ENCODE measurements around the gene RPL27A.

The RPL27A gene

DNA sequence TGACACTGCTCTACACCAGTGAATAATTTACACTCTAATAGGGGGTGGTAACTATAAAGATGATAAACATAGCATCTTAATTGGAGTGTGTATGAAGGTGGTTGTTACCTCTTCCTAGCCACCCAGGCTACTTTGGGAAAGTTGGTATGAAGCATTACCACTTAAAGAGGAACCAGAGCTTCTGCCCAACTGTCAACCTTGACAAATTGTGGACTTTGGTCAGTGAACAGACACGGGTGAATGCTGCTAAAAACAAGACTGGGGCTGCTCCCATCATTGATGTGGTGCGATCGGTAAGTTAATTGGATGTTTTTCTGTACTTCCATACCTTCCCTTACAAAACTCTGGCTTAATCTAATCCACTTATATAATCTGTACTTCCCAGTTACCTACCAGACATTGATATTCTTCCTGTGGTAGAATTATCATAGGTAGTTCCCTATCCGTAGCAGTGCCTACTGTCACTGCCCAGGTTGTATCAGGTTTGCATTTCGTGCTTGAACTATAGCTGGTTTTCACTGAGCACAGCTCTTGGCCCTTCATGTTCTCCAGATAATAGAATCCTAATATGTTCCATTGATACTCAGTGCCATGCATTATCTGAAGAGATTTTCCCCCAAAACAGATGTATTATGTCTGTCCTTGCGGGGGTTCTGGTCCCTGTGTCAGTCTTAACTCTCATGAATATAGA lies 2.2 kb downstream of the RPL27A start:
- no peak overlapping the region for H2AFZ ChIP-seq (ENCODE audit: low read depth, low read length)

DNA sequence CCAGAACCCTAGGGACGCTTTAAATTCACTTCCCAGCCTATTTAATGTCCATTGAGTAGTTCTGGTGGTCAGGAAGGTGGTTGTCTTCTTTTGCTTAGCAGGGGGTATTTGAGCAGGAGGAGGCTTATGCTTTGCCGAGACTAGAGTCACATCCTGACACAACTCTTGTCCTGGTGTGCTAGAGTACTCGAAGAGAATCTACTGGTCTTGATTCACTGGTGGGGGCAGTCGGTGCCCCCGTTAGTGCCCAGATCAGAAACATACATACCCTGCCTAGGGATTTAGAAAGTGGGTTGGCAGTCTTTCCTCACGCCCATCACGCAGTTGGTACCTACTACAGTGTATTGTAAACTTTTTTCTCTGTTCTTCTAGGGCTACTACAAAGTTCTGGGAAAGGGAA lies 2.7 kb downstream of the RPL27A start:
- H3K4me3 ChIP-seq (ENCODE audit: low read length), result no peak overlapping the region
- H3K4me1 ChIP-seq (ENCODE audit: insufficient read depth, low read length), result peaks cover 39% of the 10 kb centered on the region
- H3K36me3 ChIP-seq (ENCODE audit: insufficient read depth, low read length), result peaks cover 35% of the 10 kb centered on the region

More for the DNA sequence above, 2.2 kb downstream of the RPL27A start:
- H3K27me3 ChIP-seq (ENCODE audit: insufficient read depth, low read length), result no peaks in the 10 kb centered on the region
- peaks cover 35% of the 10 kb centered on the region for H3K36me3 ChIP-seq (ENCODE audit: insufficient read depth, low read length)
- no peaks in the 10 kb centered on the region for H3K9me3 ChIP-seq (ENCODE audit: low read length)
- peaks cover 37% of the 10 kb centered on the region for H3K4me1 ChIP-seq (ENCODE audit: insufficient read depth, low read length)
- H3K4me3 ChIP-seq (ENCODE audit: low read length), result no peak overlapping the region

DNA sequence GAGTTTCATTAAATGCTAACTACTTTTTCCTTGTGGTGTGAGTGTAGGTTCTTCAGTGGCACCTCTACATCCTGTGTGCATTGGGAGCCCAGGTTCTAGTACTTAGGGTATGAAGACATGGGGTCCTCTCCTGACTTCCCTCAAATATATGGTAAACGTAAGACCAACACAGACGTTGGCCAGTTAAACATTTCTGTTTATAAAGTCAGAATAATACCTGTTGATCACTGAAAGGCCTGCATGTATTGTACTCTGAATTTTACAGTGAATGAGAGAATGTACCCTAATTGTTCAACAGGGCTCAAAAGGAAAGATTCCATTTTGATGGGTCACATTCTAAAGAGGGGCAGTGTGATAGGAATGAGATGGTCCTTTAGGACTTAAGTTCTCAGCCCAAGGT lies 3.2 kb downstream of the RPL27A start:
- Histone ChIP-seq H2AFZ (ENCODE audit: low read depth, low read length) (no peak overlapping the region), H3K4me1 (ENCODE audit: insufficient read depth, low read length) (peaks cover 39% of the 10 kb centered on the region), H3K4me3 (ENCODE audit: low read length) (no peak overlapping the region), H3K9me3 (ENCODE audit: low read length) (no peaks in the 10 kb centered on the region), H3K36me3 (ENCODE audit: insufficient read depth, low read length) (peaks cover 38% of the 10 kb centered on the region), H3K27me3 (ENCODE audit: insufficient read depth, low read length) (no peaks in the 10 kb centered on the region)

More for the DNA sequence above, 2.7 kb downstream of the RPL27A start:
- Histone ChIP-seq H2AFZ (ENCODE audit: low read depth, low read length) (no peak overlapping the region), H3K9me3 (ENCODE audit: low read length) (no peaks in the 10 kb centered on the region), H3K27me3 (ENCODE audit: insufficient read depth, low read length) (no peaks in the 10 kb centered on the region)

DNA sequence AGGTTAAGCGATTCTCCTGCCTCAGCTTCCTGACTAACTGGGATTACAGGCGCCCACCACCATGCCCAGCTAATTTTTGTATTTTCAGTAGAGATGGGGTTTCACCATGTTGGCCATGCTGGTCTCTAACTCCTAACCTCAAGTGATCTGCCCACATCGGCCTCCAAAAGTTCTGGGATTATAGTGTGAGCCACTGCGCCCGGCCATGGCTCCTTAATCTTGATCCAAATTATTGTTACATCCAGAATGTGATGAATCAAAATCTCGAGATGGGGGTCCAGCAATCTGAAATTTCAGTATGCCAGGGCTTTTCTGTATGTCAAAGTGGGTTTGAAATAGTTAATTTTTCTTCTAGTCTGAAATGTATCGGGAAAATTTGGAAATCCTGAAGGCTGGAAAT lies 3.7 kb downstream of the RPL27A start:
- no peaks in the 10 kb centered on the region for H3K27me3 ChIP-seq (ENCODE audit: insufficient read depth, low read length)
- H3K9me3 ChIP-seq (ENCODE audit: low read length), result no peaks in the 10 kb centered on the region
- H3K4me3 ChIP-seq (ENCODE audit: low read length), result no peak overlapping the region
- peaks cover 40% of the 10 kb centered on the region for H3K36me3 ChIP-seq (ENCODE audit: insufficient read depth, low read length)
- H2AFZ ChIP-seq (ENCODE audit: low read depth, low read length), result no peak overlapping the region
- peaks cover 39% of the 10 kb centered on the region for H3K4me1 ChIP-seq (ENCODE audit: insufficient read depth, low read length)

DNA sequence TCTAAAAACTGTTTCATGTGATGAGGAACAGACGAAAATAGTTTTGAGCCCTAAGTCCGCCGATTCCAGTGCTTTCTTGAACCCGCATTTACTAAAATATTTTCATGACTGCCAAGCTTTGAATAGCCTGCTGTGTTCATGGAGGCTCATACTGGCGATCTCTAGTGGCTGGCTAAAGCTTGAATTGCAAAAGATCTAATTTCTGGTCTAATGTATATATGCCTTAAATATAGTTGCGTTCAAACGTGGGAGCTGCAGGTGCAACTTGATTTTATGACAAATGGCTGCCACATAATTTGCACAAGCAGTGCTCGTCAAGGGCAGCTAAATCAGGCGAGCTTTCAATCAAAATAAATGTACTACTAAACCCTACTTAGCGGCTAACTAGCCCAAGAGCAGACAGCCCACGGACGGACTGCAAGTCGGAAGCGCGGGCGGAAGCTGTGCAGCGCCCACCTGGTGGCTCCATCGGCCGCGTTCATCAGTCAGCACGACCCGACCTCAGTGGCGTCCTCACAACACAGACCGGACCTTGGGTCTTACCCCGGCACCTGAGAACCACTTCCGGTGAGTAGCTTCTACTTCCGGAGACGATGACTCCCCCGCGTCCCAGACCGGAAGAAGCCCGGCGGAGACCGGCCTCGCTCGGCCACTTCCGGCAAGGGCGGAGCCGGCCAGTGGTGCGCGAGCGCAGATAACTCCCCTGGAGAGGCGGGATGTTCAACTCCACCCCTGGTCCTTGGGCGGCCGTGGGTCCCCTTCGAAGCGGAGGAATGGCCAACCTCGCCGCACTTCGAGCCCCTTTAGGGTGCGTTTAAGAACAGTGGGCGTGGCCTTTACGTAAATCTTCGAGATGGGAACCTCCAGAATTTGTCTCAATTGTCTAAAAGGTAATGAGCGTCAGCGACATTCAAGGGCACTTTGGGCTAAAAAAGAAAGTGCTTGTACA lies 6.1 kb downstream of the RPL27A start:
- Histone ChIP-seq H3K9me3 (ENCODE audit: low read length) (no peaks in the 10 kb centered on the region), H3K36me3 (ENCODE audit: insufficient read depth, low read length) (peaks cover 55% of the 10 kb centered on the region), H3K4me3 (ENCODE audit: low read length) (peak overlapping the region; percentile 53), H2AFZ (ENCODE audit: low read depth, low read length) (no peak overlapping the region), H3K4me1 (ENCODE audit: insufficient read depth, low read length) (peaks cover 27% of the 10 kb centered on the region), H3K27me3 (ENCODE audit: insufficient read depth, low read length) (no peaks in the 10 kb centered on the region)

DNA sequence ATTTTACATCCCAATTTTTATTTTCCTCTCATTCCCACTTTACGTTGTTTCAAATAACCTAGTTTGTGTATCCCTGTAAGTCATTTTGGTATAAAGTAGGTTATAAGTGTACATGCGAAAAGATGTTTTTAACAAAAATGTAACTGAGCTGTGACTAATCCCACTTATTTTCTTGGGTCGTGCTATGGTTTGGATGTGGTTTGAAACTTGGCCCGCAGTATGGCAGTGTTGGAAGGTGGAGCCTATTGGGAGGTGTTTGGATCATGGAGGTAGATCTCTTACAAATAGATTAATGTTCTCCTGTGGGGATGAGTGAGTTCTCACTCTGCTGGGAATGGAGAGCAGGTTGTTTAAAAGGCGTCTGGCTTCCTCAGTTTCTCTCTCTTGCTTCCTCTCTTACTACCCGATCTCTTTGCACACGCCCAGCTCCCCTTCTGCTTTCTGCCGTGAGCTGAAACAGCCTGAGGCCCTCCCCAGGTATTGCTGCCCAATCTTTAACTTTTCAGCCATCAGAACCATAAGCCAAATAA lies 7.2 kb downstream of the RPL27A start:
- Histone ChIP-seq H3K9me3 (ENCODE audit: low read length) (no peaks in the 10 kb centered on the region), H3K4me1 (ENCODE audit: insufficient read depth, low read length) (peaks cover 20% of the 10 kb centered on the region)

DNA sequence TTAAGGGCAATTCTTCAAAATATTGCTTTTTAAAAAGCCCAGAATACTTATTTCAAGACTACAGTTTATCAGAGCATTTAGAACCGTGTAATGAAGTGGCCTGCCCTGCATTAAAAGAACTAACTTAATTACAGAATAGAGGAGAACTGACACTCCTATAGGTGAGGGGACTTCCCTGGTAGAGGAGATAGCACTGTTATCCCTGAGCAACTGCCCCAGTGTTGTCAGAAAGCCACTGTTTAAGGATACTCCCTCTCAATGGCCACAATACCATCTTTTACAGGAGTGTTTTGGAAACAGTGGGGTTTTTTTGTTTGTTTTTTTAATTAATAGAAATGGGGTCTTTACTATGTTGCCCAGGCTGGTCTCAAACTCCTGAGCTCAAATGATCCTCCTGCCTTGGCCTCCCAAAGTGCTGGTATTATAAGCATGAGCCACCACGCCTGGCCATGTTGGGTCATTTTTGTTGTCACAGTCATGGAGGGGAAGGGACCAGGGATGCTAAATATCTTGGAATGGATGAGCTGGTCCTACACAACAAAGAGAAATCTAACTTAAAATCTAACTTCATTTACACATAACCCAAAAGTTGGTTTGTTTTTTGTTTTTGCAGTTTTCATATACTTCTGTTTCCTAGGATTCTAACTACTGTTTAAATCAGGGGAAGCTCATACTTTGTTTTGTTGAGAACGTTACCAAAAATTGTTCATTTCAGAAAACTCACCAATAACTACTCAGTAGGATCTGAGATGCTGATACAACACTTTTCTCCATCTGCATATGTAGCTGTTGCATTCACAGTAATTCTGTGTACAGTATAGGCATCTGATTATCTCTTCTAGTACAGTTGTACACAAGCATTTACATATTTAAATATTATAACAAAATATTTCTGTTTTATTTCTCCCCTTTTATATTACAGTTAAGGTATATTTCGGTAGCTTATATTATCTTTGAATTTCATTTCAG lies 8.1 kb downstream of the RPL27A start:
- Histone ChIP-seq H3K9me3 (ENCODE audit: low read length) (no peaks in the 10 kb centered on the region), H3K4me1 (ENCODE audit: insufficient read depth, low read length) (peaks cover 20% of the 10 kb centered on the region), H2AFZ (ENCODE audit: low read depth, low read length) (no peak overlapping the region), H3K4me3 (ENCODE audit: low read length) (no peak overlapping the region), H3K27me3 (ENCODE audit: insufficient read depth, low read length) (no peaks in the 10 kb centered on the region), H3K36me3 (ENCODE audit: insufficient read depth, low read length) (peaks cover 54% of the 10 kb centered on the region)

More for the DNA sequence above, 7.2 kb downstream of the RPL27A start:
- H3K27me3 ChIP-seq (ENCODE audit: insufficient read depth, low read length), result no peaks in the 10 kb centered on the region
- no peak overlapping the region for H2AFZ ChIP-seq (ENCODE audit: low read depth, low read length)
- peak overlapping the region; percentile 53 for H3K4me3 ChIP-seq (ENCODE audit: low read length)
- H3K36me3 ChIP-seq (ENCODE audit: insufficient read depth, low read length), result peaks cover 55% of the 10 kb centered on the region

DNA sequence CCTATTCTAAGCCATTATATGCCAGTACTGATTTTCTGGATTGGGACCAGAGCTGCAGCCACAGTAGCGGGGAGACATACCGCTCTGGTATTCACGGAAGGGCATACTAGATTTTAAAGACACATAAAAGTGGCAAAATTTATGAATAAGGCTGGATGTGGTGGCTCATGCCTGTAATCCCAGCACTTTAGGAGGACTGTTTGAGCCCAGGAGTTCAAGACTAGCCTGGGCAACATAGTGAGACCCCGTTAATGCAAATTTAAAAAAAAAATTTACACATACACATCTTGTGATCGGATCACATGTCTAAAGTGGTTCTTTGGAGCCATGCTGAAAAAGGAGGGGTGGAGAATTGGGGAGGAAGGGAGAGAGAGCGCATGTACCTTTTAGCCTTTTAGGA lies 9.0 kb downstream of the RPL27A start:
- H3K4me3 ChIP-seq (ENCODE audit: low read length), result no peak overlapping the region
- H3K36me3 ChIP-seq (ENCODE audit: insufficient read depth, low read length), result peaks cover 54% of the 10 kb centered on the region
- H3K4me1 ChIP-seq (ENCODE audit: insufficient read depth, low read length), result peaks cover 20% of the 10 kb centered on the region
- H3K9me3 ChIP-seq (ENCODE audit: low read length), result no peaks in the 10 kb centered on the region
- no peaks in the 10 kb centered on the region for H3K27me3 ChIP-seq (ENCODE audit: insufficient read depth, low read length)
- H2AFZ ChIP-seq (ENCODE audit: low read depth, low read length), result no peak overlapping the region

DNA sequence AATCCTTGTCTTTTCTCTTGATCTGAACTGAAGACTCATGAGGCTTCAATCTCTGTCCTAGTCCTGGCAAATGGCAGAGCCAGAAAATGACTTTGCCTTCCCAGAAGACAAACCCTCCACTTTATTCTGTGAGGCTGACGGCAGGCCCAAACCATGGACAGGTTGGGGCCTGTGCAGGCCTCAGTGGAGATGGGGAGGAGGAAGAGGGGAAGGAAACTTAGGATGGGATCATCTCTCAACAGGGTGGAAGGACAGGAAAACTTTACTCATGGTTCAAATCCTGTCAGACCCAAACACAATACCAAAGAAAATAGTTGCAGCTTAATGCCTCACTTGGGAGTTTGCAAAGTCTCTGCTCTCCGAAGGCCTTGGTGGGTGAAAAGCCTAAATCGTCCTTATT lies 9.8 kb downstream of the RPL27A start:
- Histone ChIP-seq H3K4me1 (ENCODE audit: insufficient read depth, low read length) (peaks cover 17% of the 10 kb centered on the region), H3K36me3 (ENCODE audit: insufficient read depth, low read length) (peaks cover 54% of the 10 kb centered on the region), H3K9me3 (ENCODE audit: low read length) (no peaks in the 10 kb centered on the region), H2AFZ (ENCODE audit: low read depth, low read length) (no peak overlapping the region), H3K27me3 (ENCODE audit: insufficient read depth, low read length) (no peaks in the 10 kb centered on the region), H3K4me3 (ENCODE audit: low read length) (no peak overlapping the region)

DNA sequence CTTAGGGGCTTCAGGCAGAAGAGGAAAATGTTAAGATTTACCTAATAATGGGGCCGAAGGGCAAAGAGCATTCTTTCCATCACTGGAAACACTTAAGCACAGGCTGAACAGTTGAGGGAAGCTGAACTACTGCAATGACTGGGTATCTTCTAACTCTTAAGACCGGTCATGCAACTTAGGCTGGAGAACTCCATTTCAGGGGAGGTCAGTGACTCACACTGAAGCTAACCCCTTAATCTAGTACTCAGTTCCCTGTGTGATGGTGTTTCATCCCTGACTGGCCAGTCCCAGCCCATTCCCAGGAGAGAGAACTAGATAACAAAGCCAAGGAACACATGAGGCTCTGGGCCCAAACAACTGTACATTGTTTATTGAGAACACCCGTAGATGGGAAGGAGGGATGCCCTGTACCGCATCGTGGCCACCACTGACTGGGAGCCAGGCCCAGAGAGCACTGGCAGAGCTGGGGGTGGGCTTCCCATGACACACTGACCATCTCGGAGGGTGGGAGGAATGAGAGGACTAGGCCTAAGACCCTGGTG lies 10.5 kb downstream of the RPL27A start:
- no peak overlapping the region for H3K4me3 ChIP-seq (ENCODE audit: low read length)
- no peak overlapping the region for H2AFZ ChIP-seq (ENCODE audit: low read depth, low read length)
- peaks cover 13% of the 10 kb centered on the region for H3K4me1 ChIP-seq (ENCODE audit: insufficient read depth, low read length)
- no peaks in the 10 kb centered on the region for H3K27me3 ChIP-seq (ENCODE audit: insufficient read depth, low read length)
- no peaks in the 10 kb centered on the region for H3K9me3 ChIP-seq (ENCODE audit: low read length)
- H3K36me3 ChIP-seq (ENCODE audit: insufficient read depth, low read length), result peaks cover 60% of the 10 kb centered on the region

DNA sequence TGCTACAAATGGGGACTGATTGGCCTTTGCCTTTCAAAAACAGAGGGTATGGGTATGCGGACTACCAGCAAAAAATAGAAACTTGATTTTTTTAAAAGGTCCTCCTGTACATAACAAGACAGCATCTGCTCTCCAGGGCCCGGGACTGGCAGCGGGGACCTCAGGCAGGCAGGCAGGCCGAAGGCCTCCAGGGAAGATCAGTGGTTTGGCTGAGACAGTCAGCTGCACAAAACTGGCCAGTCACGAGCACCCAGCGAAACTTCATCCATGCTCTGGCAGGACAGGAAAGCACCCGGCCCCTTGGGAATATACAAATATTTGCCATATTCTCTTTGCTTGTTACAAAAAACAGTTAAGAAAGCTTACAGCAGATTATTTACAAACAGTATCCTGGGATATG lies 11.0 kb downstream of the RPL27A start:
- Histone ChIP-seq H3K27me3 (ENCODE audit: insufficient read depth, low read length) (no peaks in the 10 kb centered on the region), H3K36me3 (ENCODE audit: insufficient read depth, low read length) (peaks cover 64% of the 10 kb centered on the region), H2AFZ (ENCODE audit: low read depth, low read length) (no peak overlapping the region), H3K4me1 (ENCODE audit: insufficient read depth, low read length) (peaks cover 10% of the 10 kb centered on the region), H3K9me3 (ENCODE audit: low read length) (no peaks in the 10 kb centered on the region), H3K4me3 (ENCODE audit: low read length) (no peak overlapping the region)

DNA sequence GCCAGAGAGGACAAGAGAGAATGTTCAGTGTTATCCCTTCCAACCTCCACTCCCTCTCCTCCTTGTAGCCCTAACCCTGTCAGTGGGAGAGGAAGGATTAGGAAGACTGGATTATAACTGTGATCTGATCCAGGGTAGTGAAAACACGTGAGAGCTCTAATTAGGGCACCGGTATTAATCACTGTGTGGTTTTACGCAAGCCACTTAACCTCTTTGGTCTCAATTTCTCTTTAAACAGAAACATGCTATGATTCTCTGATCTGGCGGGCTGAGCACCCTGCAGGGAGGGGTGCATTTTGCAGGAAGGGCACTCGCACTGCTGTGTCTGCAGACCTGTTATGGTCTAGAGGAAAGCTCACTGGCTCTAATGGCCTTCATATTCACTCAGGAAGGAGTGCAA lies 11.5 kb downstream of the RPL27A start:
- Histone ChIP-seq H2AFZ (ENCODE audit: low read depth, low read length) (no peak overlapping the region), H3K4me3 (ENCODE audit: low read length) (no peak overlapping the region), H3K9me3 (ENCODE audit: low read length) (no peaks in the 10 kb centered on the region), H3K27me3 (ENCODE audit: insufficient read depth, low read length) (no peaks in the 10 kb centered on the region), H3K4me1 (ENCODE audit: insufficient read depth, low read length) (peaks cover 9% of the 10 kb centered on the region), H3K36me3 (ENCODE audit: insufficient read depth, low read length) (peaks cover 68% of the 10 kb centered on the region)
